Measurements from ENCODE around the gene HIVEP3.
A peak's percentile ranks its signal among the peaks of the same experiment; 100 is the strongest.

HIVEP3 gene

DNA sequence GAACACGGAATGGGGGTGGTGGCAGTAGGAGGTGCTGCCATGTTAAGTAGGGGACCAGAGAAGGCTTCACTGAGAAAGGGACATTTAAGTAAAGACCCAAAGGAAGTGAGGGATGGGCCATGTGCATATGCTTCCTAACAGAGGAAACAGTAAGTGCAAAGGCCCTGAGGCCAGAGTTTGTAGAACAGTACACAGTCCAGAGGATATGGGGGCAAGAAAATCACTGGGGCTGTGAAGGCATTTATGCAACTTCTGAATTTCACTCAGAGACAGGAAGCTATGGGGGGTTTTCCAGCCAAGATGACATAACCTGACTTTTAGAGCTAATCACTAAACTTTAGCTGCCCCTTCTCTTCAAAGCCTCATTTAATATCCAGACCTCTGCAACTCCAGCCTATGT is 231.7 kb downstream of the HIVEP3 start:
- TF ChIP-seq, protein P1, sequence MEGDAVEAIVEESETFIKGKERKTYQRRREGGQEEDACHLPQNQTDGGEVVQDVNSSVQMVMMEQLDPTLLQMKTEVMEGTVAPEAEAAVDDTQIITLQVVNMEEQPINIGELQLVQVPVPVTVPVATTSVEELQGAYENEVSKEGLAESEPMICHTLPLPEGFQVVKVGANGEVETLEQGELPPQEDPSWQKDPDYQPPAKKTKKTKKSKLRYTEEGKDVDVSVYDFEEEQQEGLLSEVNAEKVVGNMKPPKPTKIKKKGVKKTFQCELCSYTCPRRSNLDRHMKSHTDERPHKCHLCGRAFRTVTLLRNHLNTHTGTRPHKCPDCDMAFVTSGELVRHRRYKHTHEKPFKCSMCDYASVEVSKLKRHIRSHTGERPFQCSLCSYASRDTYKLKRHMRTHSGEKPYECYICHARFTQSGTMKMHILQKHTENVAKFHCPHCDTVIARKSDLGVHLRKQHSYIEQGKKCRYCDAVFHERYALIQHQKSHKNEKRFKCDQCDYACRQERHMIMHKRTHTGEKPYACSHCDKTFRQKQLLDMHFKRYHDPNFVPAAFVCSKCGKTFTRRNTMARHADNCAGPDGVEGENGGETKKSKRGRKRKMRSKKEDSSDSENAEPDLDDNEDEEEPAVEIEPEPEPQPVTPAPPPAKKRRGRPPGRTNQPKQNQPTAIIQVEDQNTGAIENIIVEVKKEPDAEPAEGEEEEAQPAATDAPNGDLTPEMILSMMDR (conservative IDR thresholded peaks at IDR 0.05; ENCODE audit: low read depth, low read length) = no peak
- H3K4me1 ChIP-seq (ENCODE audit: low read depth, poor library complexity, severe bottlenecking) = peaks cover 37% of the 10 kb centered on the region

DNA sequence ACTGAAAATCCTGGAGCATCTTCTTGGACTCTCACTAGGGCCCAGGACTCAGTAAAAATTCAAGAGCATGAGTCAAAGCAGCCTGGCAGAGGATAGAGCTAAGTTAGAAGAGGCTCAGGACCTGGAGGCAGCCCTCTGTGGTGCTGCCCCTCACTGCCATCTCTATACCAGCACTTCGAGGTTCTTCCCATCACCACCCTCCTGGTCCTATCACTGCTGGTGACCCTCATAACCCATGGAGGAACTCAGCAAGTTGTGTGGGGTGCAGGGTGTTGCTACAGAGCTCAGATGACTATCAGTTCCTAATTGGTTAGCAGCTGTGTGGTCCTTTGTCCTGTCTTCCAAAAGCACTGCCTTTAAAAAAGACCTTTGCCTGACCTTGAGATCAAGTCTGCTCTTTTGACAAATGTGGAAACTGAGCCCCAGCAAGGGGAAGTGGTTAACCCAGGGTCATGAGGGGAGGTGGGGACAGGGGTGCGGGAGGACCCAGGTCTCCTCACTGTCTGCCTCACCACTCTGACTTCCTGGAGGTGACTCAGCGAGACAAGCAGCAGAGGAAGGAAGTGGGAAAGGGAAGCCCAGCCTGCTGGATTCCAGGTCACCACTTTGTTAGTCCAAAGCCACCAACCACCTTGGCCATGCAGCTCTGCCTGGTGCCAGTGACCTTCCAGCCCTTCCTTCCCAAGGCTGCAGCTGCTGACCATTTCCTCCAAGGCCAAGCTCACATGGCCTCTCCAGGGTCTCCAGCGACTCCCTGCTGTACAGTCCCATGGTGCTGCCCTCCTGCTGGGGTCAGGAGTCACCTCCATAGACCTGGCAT is 234.8 kb downstream of the HIVEP3 start:
- Histone ChIP-seq H3K79me2 (ENCODE audit: insufficient read depth, low read depth) (no peaks in the 10 kb centered on the region), H4K20me1 (ENCODE audit: insufficient read depth) (no peaks in the 10 kb centered on the region), H3K4me2 (peak overlapping the region; percentile 30), H3K4me3 (IDR thresholded peaks at IDR 0.05; ENCODE audit: insufficient read depth, low read depth, low read length) (no peak overlapping the region), H2AFZ (ENCODE audit: low read depth) (peak overlapping the region; percentile 48; the same call in 1 of the 2 replicates), H3K36me3 (ENCODE audit: insufficient read depth) (no peaks in the 10 kb centered on the region), H3K27ac (no peak overlapping the region), H3K27me3 (ENCODE audit: insufficient read depth, low read depth) (no peaks in the 10 kb centered on the region), H3K9ac (no peak overlapping the region; the same call in 1 of the 2 replicates), H3K4me1 (ENCODE audit: low read depth, poor library complexity, severe bottlenecking) (peaks cover 27% of the 10 kb centered on the region)
- TF ChIP-seq, protein P1 (conservative IDR thresholded peaks at IDR 0.05; ENCODE audit: low read depth, low read length) = no peak

More for the DNA sequence above, 231.7 kb downstream of the HIVEP3 start:
- no peaks in the 10 kb centered on the region for H3K27me3 ChIP-seq (ENCODE audit: insufficient read depth, low read depth)
- H3K79me2 ChIP-seq (ENCODE audit: insufficient read depth, low read depth) = no peaks in the 10 kb centered on the region
- H3K4me2 ChIP-seq = no peak overlapping the region
- no peak overlapping the region for H3K27ac ChIP-seq
- no peak overlapping the region for H3K4me3 ChIP-seq (IDR thresholded peaks at IDR 0.05; ENCODE audit: insufficient read depth, low read depth, low read length)
- no peaks in the 10 kb centered on the region for H3K36me3 ChIP-seq (ENCODE audit: insufficient read depth)
- no peak overlapping the region for H2AFZ ChIP-seq (ENCODE audit: low read depth)
- no peak overlapping the region for H3K9ac ChIP-seq
- no peaks in the 10 kb centered on the region for H4K20me1 ChIP-seq (ENCODE audit: insufficient read depth)

DNA sequence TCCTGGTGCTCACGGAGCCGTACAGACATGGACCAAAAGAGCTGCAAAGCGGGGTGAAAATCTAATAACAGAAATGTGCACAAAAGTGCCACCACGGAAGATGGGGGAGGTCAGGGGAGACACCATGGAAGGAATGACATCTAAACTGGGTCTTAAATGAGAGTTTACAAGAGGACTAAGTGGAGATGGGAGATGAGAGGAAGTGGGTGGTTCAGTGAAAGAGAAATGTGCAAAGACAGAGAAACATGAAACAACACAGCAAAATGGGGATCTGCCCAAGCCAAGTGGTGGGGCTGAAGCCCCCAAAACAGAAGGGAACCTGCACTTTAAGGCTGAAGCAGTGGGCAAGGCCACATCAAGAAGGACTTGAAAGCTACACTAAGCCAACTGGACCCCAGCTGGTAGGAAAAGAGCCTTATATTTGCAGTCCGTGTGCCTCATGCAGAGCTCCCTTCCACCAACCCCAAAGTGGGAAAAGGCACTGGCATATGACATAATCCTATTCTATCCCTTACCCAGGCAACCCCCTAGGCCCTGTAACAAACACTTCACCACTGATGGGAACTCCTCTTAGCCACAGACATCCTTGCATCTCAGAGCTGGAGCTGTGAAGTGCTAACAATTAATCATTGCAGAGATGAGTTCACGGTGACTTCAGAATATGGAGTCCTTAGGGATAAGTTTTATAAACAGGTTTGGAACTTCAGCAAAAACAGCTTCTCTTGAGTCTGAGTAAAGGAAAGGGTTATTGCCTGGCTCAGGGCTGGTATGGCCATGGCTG is 235.7 kb downstream of the HIVEP3 start:
- no peaks in the 10 kb centered on the region for H3K36me3 ChIP-seq (ENCODE audit: insufficient read depth)
- H4K20me1 ChIP-seq (ENCODE audit: insufficient read depth) = no peaks in the 10 kb centered on the region
- no peaks in the 10 kb centered on the region for H3K27me3 ChIP-seq (ENCODE audit: insufficient read depth, low read depth)
- H3K4me3 ChIP-seq (IDR thresholded peaks at IDR 0.05; ENCODE audit: insufficient read depth, low read depth, low read length) = no peak overlapping the region
- no peak overlapping the region for H3K9ac ChIP-seq
- H3K79me2 ChIP-seq (ENCODE audit: insufficient read depth, low read depth) = no peaks in the 10 kb centered on the region
- peaks cover 31% of the 10 kb centered on the region for H3K4me1 ChIP-seq (ENCODE audit: low read depth, poor library complexity, severe bottlenecking)
- no peak overlapping the region for H2AFZ ChIP-seq (ENCODE audit: low read depth)
- no peak overlapping the region for H3K4me2 ChIP-seq
- TF ChIP-seq, protein P1 (conservative IDR thresholded peaks at IDR 0.05; ENCODE audit: low read depth, low read length) = no peak
- H3K27ac ChIP-seq = no peak overlapping the region

DNA sequence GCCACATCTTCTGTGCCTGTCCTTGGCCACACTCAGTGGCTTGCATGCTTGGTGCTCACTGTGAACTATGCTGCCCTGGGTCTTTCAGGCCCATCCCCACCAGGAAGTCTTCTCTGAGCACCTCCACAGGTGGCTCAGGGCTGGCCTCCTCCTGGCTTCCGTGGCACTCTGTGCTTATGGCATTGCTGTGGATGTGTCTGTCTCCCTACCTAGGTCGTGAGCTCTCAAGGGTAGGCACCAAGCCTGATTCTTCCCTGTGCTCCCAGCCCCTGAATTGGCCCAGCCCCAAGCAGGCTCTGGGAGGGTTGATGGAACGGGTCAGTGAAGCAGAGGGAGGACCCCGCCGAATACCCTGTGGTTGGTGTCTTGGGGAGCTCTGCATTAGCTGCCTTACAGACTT is 236.6 kb downstream of the HIVEP3 start:
- TF ChIP-seq, protein P1 (conservative IDR thresholded peaks at IDR 0.05; ENCODE audit: low read depth, low read length) = no peak
- Histone ChIP-seq H3K79me2 (ENCODE audit: insufficient read depth, low read depth) (no peaks in the 10 kb centered on the region), H3K4me2 (no peak overlapping the region), H3K27ac (no peak overlapping the region), H2AFZ (ENCODE audit: low read depth) (no peak overlapping the region), H4K20me1 (ENCODE audit: insufficient read depth) (no peaks in the 10 kb centered on the region), H3K36me3 (ENCODE audit: insufficient read depth) (no peaks in the 10 kb centered on the region), H3K9ac (no peak overlapping the region), H3K27me3 (ENCODE audit: insufficient read depth, low read depth) (no peaks in the 10 kb centered on the region), H3K4me3 (IDR thresholded peaks at IDR 0.05; ENCODE audit: insufficient read depth, low read depth, low read length) (no peak overlapping the region), H3K4me1 (ENCODE audit: low read depth, poor library complexity, severe bottlenecking) (peaks cover 29% of the 10 kb centered on the region)

Data from KMS-11 (cell line).